ENCODE data around the gene ZRANB3.

Gene ZRANB3

GRCh38 chr2:135258193-135258592 lies 272.8 kb downstream of the ZRANB3 start:
- Histone ChIP-seq H3K27ac (no peak overlapping the region), H3K27me3 (no peaks in the 10 kb centered on the region), H3K4me2 (0 out of 2 replicates have a peak overlapping the region, but pooled peaks have one; percentile 23), H3K4me1 (peaks cover 32% of the 10 kb centered on the region), H3K9me3 (peaks cover 26% of the 10 kb centered on the region), H3K9ac (no peak overlapping the region), H3K4me3 (no peak overlapping the region), H4K20me1 (no peaks in the 10 kb centered on the region), H3K36me3 (peaks cover 12% of the 10 kb centered on the region; the same call in 1 of the 2 replicates)
- no peak for TF ChIP-seq Cebpa-rat (IDR thresholded peaks at IDR 0.05)

- Histone ChIP-seq H3K27ac (no peak overlapping the region), H3K9ac (no peak overlapping the region), H3K4me2 (no peak overlapping the region), H3K27me3 (no peaks in the 10 kb centered on the region), H4K20me1 (no peaks in the 10 kb centered on the region), H3K4me1 (peaks cover 32% of the 10 kb centered on the region), H3K9me3 (peaks cover 32% of the 10 kb centered on the region), H3K4me3 (no peak overlapping the region), H3K36me3 (peaks cover 14% of the 10 kb centered on the region; the same call in 1 of the 2 replicates)
- no peak for TF ChIP-seq Cebpa-rat (IDR thresholded peaks at IDR 0.05)
Measured at GRCh38 chr2:135257383-135258090, 273.5 kb downstream of the ZRANB3 start.

GRCh38 chr2:135256531-135257260 lies 274.3 kb downstream of the ZRANB3 start:
- Histone ChIP-seq H3K9me3 (peaks cover 40% of the 10 kb centered on the region), H3K36me3 (peaks cover 18% of the 10 kb centered on the region; the same call in 1 of the 2 replicates), H4K20me1 (no peaks in the 10 kb centered on the region), H3K4me3 (no peak overlapping the region), H3K4me2 (peak overlapping the region; percentile 42; the same call in 1 of the 2 replicates), H3K27me3 (no peaks in the 10 kb centered on the region), H3K27ac (peak overlapping the region; percentile 68; the same call in 1 of the 2 replicates), H3K4me1 (peaks cover 34% of the 10 kb centered on the region), H3K9ac (no peak overlapping the region)
- TF ChIP-seq Cebpa-rat (IDR thresholded peaks at IDR 0.05), result no peak

- no peak for TF ChIP-seq Cebpa-rat (IDR thresholded peaks at IDR 0.05)
- peaks cover 40% of the 10 kb centered on the region for H3K4me1 ChIP-seq
Measured at GRCh38 chr2:135255208-135255607, 275.8 kb downstream of the ZRANB3 start.

GRCh38 chr2:135252805-135253458 lies 278.1 kb downstream of the ZRANB3 start:
- no peaks in the 10 kb centered on the region for H4K20me1 ChIP-seq
- H3K9ac ChIP-seq, result no peak overlapping the region
- peaks cover 39% of the 10 kb centered on the region for H3K36me3 ChIP-seq
- no peak overlapping the region for H3K4me3 ChIP-seq
- H3K27me3 ChIP-seq, result no peaks in the 10 kb centered on the region
- H3K9me3 ChIP-seq, result peaks cover 74% of the 10 kb centered on the region
- peaks cover 33% of the 10 kb centered on the region for H3K4me1 ChIP-seq
- TF ChIP-seq Cebpa-rat (IDR thresholded peaks at IDR 0.05), result no peak
- no peak overlapping the region for H3K27ac ChIP-seq
- no peak overlapping the region for H3K4me2 ChIP-seq

More at GRCh38 chr2:135255208-135255607, 275.8 kb downstream of the ZRANB3 start:
- peaks cover 32% of the 10 kb centered on the region for H3K36me3 ChIP-seq
- H3K9me3 ChIP-seq, result peaks cover 55% of the 10 kb centered on the region
- no peaks in the 10 kb centered on the region for H3K27me3 ChIP-seq
- H4K20me1 ChIP-seq, result no peaks in the 10 kb centered on the region
- H3K4me2 ChIP-seq, result peak overlapping the region; percentile 42
- peak overlapping the region; percentile 68 for H3K27ac ChIP-seq
- H3K4me3 ChIP-seq, result peak overlapping the region; percentile 6; the same call in 1 of the 2 replicates
- H3K9ac ChIP-seq, result no peak overlapping the region; the same call in 1 of the 2 replicates

- no peak for TF ChIP-seq Cebpa-rat (IDR thresholded peaks at IDR 0.05)
- Histone ChIP-seq H3K4me2 (no peak overlapping the region), H3K4me1 (peaks cover 8% of the 10 kb centered on the region; the same call in 1 of the 2 replicates), H3K27ac (no peak overlapping the region), H3K36me3 (peaks cover 32% of the 10 kb centered on the region), H3K27me3 (no peaks in the 10 kb centered on the region), H3K9me3 (peaks cover 52% of the 10 kb centered on the region), H4K20me1 (no peaks in the 10 kb centered on the region), H3K4me3 (no peak overlapping the region), H3K9ac (no peak overlapping the region)
Measured at GRCh38 chr2:135248611-135249010, 282.4 kb downstream of the ZRANB3 start.

- peaks cover 35% of the 10 kb centered on the region for H3K9me3 ChIP-seq
- TF ChIP-seq Cebpa-rat (IDR thresholded peaks at IDR 0.05), result no peak
Measured at GRCh38 chr2:135246711-135247270, 284.2 kb downstream of the ZRANB3 start.

GRCh38 chr2:135245071-135245470 lies 285.9 kb downstream of the ZRANB3 start:
- H3K4me3 ChIP-seq, result no peak overlapping the region
- peaks cover 10% of the 10 kb centered on the region; the same call in 1 of the 2 replicates for H3K36me3 ChIP-seq
- H3K27me3 ChIP-seq, result no peaks in the 10 kb centered on the region
- H3K4me1 ChIP-seq, result no peaks in the 10 kb centered on the region
- TF ChIP-seq Cebpa-rat (IDR thresholded peaks at IDR 0.05), result no peak
- no peak overlapping the region for H3K27ac ChIP-seq
- peaks cover 18% of the 10 kb centered on the region for H3K9me3 ChIP-seq
- H3K4me2 ChIP-seq, result no peak overlapping the region
- no peak overlapping the region for H3K9ac ChIP-seq
- no peaks in the 10 kb centered on the region for H4K20me1 ChIP-seq

More at GRCh38 chr2:135246711-135247270, 284.2 kb downstream of the ZRANB3 start:
- Histone ChIP-seq H3K27ac (no peak overlapping the region), H3K36me3 (peaks cover 26% of the 10 kb centered on the region), H3K4me2 (no peak overlapping the region), H3K4me3 (no peak overlapping the region), H4K20me1 (no peaks in the 10 kb centered on the region), H3K4me1 (peaks cover 7% of the 10 kb centered on the region; the same call in 1 of the 2 replicates), H3K27me3 (no peaks in the 10 kb centered on the region), H3K9ac (no peak overlapping the region)

- Histone ChIP-seq H4K20me1 (no peaks in the 10 kb centered on the region), H3K27ac (no peak overlapping the region), H3K27me3 (no peaks in the 10 kb centered on the region), H3K4me2 (no peak overlapping the region), H3K36me3 (peaks cover 7% of the 10 kb centered on the region), H3K9me3 (no peaks in the 10 kb centered on the region), H3K4me1 (no peaks in the 10 kb centered on the region), H3K4me3 (no peak overlapping the region), H3K9ac (no peak overlapping the region)
- TF ChIP-seq Cebpa-rat (IDR thresholded peaks at IDR 0.05), result no peak
Measured at GRCh38 chr2:135238651-135239050, 292.4 kb downstream of the ZRANB3 start.

Measured in BLaER1 (cell line).